Mesothelial cell of epicardium (in vitro differentiated cells): ENCODE measurements around the gene MARK2. TPM values are rescaled to one million over a fixed set of nuclear protein-coding genes. Genes with fewer than 3 reads are reported as not detected.

Experiments used
- DNase-seq, 2 experiments: peaks; one replicate each; pipeline ENCODE4 v3.0.0; 2021; ENCODE audit warnings: low spot score in 2 of 2; ENCODE audit not compliant: unreplicated experiment in 2 of 2
- H3K27ac Mint-ChIP-seq: 2 replicates; pipeline ENCODE4 v1.8.0; 2021; ENCODE audit warnings: mixed read lengths
- H3K27me3 Mint-ChIP-seq: 2 replicates; pipeline ENCODE4 v1.8.0; 2021; ENCODE audit warnings: low read depth, mixed read lengths
- H3K36me3 Mint-ChIP-seq: 2 replicates; pipeline ENCODE4 v1.8.0; 2021; ENCODE audit warnings: mixed read lengths
- H3K4me1 Mint-ChIP-seq: 2 replicates; pipeline ENCODE4 v1.8.0; 2021; ENCODE audit warnings: mixed read lengths
- H3K4me3 Mint-ChIP-seq: 2 replicates; pipeline ENCODE4 v1.8.0; 2021; ENCODE audit warnings: mild to moderate bottlenecking, moderate library complexity, mixed read lengths
- H3K9me3 Mint-ChIP-seq: 2 replicates; pipeline ENCODE4 v1.8.0; 2021; ENCODE audit warnings: mixed read lengths
- CTCF ChIP-seq: fragments of 200-600 bp; sonication (generic); IDR thresholded peaks from one replicate; pipeline ENCODE4 v1.5.0; 2021; ENCODE audit warnings: antibody characterized with exemption; ENCODE audit not compliant: unreplicated experiment
- total RNA-seq: library from RNA; stranded (reverse); gene quantifications from 3 replicates; pipeline ENCODE4 v1.2.1, GENCODE V29; 2021

MARK2 gene
- total RNA-seq, 1 donor from 2014 or later, result 48.8 TPM

GRCh38 chr11:63893355-63893754 lies 54.4 kb downstream of the MARK2 start:
- no peak for TF ChIP-seq CTCF
- Mint-ChIP-seq H3K27ac (no peak overlapping the region), H3K27me3 (no peaks in the 10 kb centered on the region)

GRCh38 chr11:63896071-63896470 lies 57.2 kb downstream of the MARK2 start:
- TF ChIP-seq CTCF, result no peak
- DNase-seq, result no peak
- Mint-ChIP-seq H3K4me1 (peaks cover 5% of the 10 kb centered on the region), H3K9me3 (peaks cover 8% of the 10 kb centered on the region), H3K27me3 (no peaks in the 10 kb centered on the region), H3K36me3 (peaks cover 46% of the 10 kb centered on the region), H3K27ac (peak overlapping the region; percentile 66), H3K4me3 (no peak overlapping the region)

More at GRCh38 chr11:63893355-63893754, 54.4 kb downstream of the MARK2 start:
- Mint-ChIP-seq H3K4me1 (peaks cover 14% of the 10 kb centered on the region), H3K4me3 (no peak overlapping the region), H3K9me3 (peaks cover 8% of the 10 kb centered on the region), H3K36me3 (peaks cover 34% of the 10 kb centered on the region)
- DNase-seq, result no peak

- no peak overlapping the region for H3K4me3 Mint-ChIP-seq
- H3K36me3 Mint-ChIP-seq, result peaks cover 50% of the 10 kb centered on the region
- TF ChIP-seq CTCF, result no peak
Observed at GRCh38 chr11:63897459-63898146, 58.7 kb downstream of the MARK2 start.

GRCh38 chr11:63901660-63902059 lies 62.8 kb downstream of the MARK2 start:
- H3K27ac Mint-ChIP-seq, result no peak overlapping the region
- no peak overlapping the region for H3K4me3 Mint-ChIP-seq
- H3K9me3 Mint-ChIP-seq, result no peaks in the 10 kb centered on the region
- H3K36me3 Mint-ChIP-seq, result peaks cover 35% of the 10 kb centered on the region
- DNase-seq, result no peak
- no peak for TF ChIP-seq CTCF
- H3K4me1 Mint-ChIP-seq, result no peaks in the 10 kb centered on the region
- no peaks in the 10 kb centered on the region for H3K27me3 Mint-ChIP-seq

More at GRCh38 chr11:63897459-63898146, 58.7 kb downstream of the MARK2 start:
- H3K4me1 Mint-ChIP-seq, result peaks cover 5% of the 10 kb centered on the region
- H3K9me3 Mint-ChIP-seq, result peaks cover 8% of the 10 kb centered on the region
- no peak for DNase-seq
- H3K27ac Mint-ChIP-seq, result no peak overlapping the region
- H3K27me3 Mint-ChIP-seq, result no peaks in the 10 kb centered on the region

- Mint-ChIP-seq H3K9me3 (no peaks in the 10 kb centered on the region), H3K27me3 (no peaks in the 10 kb centered on the region), H3K4me3 (no peak overlapping the region), H3K36me3 (peaks cover 28% of the 10 kb centered on the region), H3K4me1 (peaks cover 3% of the 10 kb centered on the region), H3K27ac (no peak overlapping the region)
- no peak for TF ChIP-seq CTCF
- no peak for DNase-seq
Observed at GRCh38 chr11:63903884-63904283, 65.0 kb downstream of the MARK2 start.
